DOHH2 (cell line): Measurements from ENCODE around the gene TLR7.
A peak's percentile ranks its signal among the peaks of the same experiment; 100 is the strongest.

Experiments
- H3F3A ChIP-seq: fragments of 200-600 bp; sonication (generic), shearing (Covaris generic); 2 replicates; pipeline ENCODE4 v1.6.0; 2016; ENCODE audit warnings: antibody characterized with exemption, mild to moderate bottlenecking; ENCODE audit not compliant: control insufficient read depth, insufficient read depth
- H3K27ac ChIP-seq: fragments of 200-600 bp; sonication (generic); 2 replicates; pipeline ENCODE4 v1.5.1; 2014; ENCODE audit warnings: low read depth, mild to moderate bottlenecking, low read length, moderate library complexity
- H3K27me3 ChIP-seq: fragments of 200-600 bp; sonication (generic); 2 replicates; pipeline ENCODE4 v1.6.1; 2014; ENCODE audit warnings: mild to moderate bottlenecking, low read length, mixed read lengths; ENCODE audit not compliant: control insufficient read depth
- H3K36me3 ChIP-seq: fragments of 200-600 bp; sonication (generic); 2 replicates; pipeline ENCODE4 v1.6.1; 2014; ENCODE audit warnings: mild to moderate bottlenecking, low read length, moderate library complexity, mixed read lengths; ENCODE audit not compliant: control insufficient read depth
- H3K4me1 ChIP-seq: fragments of 200-600 bp; sonication (generic); 2 replicates; pipeline ENCODE4 v1.6.1; 2014; ENCODE audit warnings: mild to moderate bottlenecking, low read length, mixed read lengths; ENCODE audit not compliant: control insufficient read depth
- H3K4me2 ChIP-seq: fragments of 200-600 bp; sonication (generic); 2 replicates; pipeline ENCODE4 v1.6.0; 2014; ENCODE audit warnings: mild to moderate bottlenecking, low read length, moderate library complexity
- H3K4me3 ChIP-seq: fragments of 200-600 bp; sonication (generic); 2 replicates; pipeline ENCODE4 v1.5.1; 2014; ENCODE audit warnings: mild to moderate bottlenecking, low read length, mixed read lengths
- H3K79me2 ChIP-seq: fragments of 200-600 bp; sonication (generic); 2 replicates; pipeline ENCODE4 v1.6.1; 2014; ENCODE audit warnings: mild to moderate bottlenecking, low read length, mixed read lengths; ENCODE audit not compliant: control insufficient read depth
- H3K9me2 ChIP-seq: fragments of 200-600 bp; sonication (generic); replicated peaks from 2 replicates; pipeline ENCODE4 v1.6.1; 2014; ENCODE audit warnings: mild to moderate bottlenecking, low read length, mixed read lengths; ENCODE audit not compliant: control insufficient read depth
- H3K9me3 ChIP-seq: fragments of 200-600 bp; sonication (generic); 2 replicates; pipeline ENCODE4 v1.6.1; 2014; ENCODE audit warnings: antibody characterized with exemption, low read length, mixed read lengths; ENCODE audit not compliant: control insufficient read depth, insufficient read depth
- H4K20me1 ChIP-seq: fragments of 200-600 bp; sonication (generic); 2 replicates; pipeline ENCODE4 v1.6.0; 2014; ENCODE audit warnings: low read depth, mild to moderate bottlenecking, antibody characterized with exemption, low read length, moderate library complexity; ENCODE audit not compliant: control insufficient read depth, insufficient read depth
- CTCF ChIP-seq: fragments of 200-600 bp; sonication (generic); IDR thresholded peaks from one replicate; pipeline ENCODE4 v1.5.1; 2014; ENCODE audit warnings: antibody characterized with exemption, mild to moderate bottlenecking, low read depth, low read length; ENCODE audit not compliant: poor library complexity, severe bottlenecking
- EZH2phosphoT487 ChIP-seq: fragments of 200-600 bp; sonication (generic); IDR thresholded peaks from 2 replicates; pipeline ENCODE4 v1.6.1; 2017; ENCODE audit warnings: borderline replicate concordance, mild to moderate bottlenecking, antibody characterized with exemption, low read length, moderate library complexity, mixed read lengths

Gene TLR7

GRCh38 chrX:12866451-12867377, at the start of gene TLR7:
TSS of gene TLR7 (plus strand) at chrX:12867072. CDS start at chrX:12867579, 507 bp downstream.
- no peak for TF ChIP-seq CTCF
- TF ChIP-seq EZH2phosphoT487: no peak
- H3K36me3 ChIP-seq: peaks cover 5% of the 10 kb centered on the region; the same call in 1 of the 2 replicates
- no peaks in the 10 kb centered on the region for H3K9me3 ChIP-seq
- H3K79me2 ChIP-seq: no peaks in the 10 kb centered on the region
- H3K4me2 ChIP-seq: peak within 1 kb of the TSS; percentile 84
- no peaks in the 10 kb centered on the region for H3K9me2 ChIP-seq
- H3F3A ChIP-seq: no peaks in the 10 kb centered on the region
- no peaks in the 10 kb centered on the region for H4K20me1 ChIP-seq
- peak within 1 kb of the TSS; percentile 72 for H3K4me3 ChIP-seq
- H3K27me3 ChIP-seq: no peaks in the 10 kb centered on the region
- H3K27ac ChIP-seq: peak within 1 kb of the TSS; percentile 59
- peaks cover 49% of the 10 kb centered on the region for H3K4me1 ChIP-seq

GRCh38 chrX:12817528-12817927, 49.3 kb upstream of the TLR7 start:
- TF ChIP-seq EZH2phosphoT487 (no peak), CTCF (no peak)
- H3K9me2 ChIP-seq: no peaks in the 10 kb centered on the region
- H3K27me3 ChIP-seq: no peaks in the 10 kb centered on the region
- H3K9me3 ChIP-seq: no peaks in the 10 kb centered on the region
- H3K27ac ChIP-seq: no peak overlapping the region
- H3F3A ChIP-seq: no peaks in the 10 kb centered on the region
- H3K4me2 ChIP-seq: no peak overlapping the region
- H3K79me2 ChIP-seq: no peaks in the 10 kb centered on the region
- no peaks in the 10 kb centered on the region for H4K20me1 ChIP-seq
- peaks cover 56% of the 10 kb centered on the region for H3K36me3 ChIP-seq
- H3K4me1 ChIP-seq: no peaks in the 10 kb centered on the region
- H3K4me3 ChIP-seq: no peak overlapping the region

DNA sequence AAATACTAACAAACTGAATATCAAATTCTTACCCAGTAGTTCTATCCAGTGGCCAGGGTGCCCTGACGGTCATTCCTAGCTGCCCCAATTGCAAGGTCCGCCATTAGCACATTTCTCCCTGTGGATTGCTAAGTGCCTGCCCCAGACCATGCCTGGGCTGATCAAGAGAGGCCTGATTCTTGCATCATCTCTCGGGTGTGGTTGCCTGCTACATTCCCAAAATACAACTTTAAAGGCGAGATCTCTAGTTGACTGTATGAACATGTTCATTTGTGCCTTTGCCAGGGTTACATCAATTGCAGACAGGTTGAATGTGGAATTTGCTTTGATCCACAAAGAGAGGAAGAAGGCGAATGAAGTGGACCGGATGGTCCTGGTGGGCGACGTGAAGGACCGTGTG, 47.6 kb upstream of the TLR7 start:
- no peaks in the 10 kb centered on the region for H3K79me2 ChIP-seq
- no peaks in the 10 kb centered on the region for H4K20me1 ChIP-seq
- TF ChIP-seq CTCF (no peak), EZH2phosphoT487 (no peak)
- peaks cover 58% of the 10 kb centered on the region for H3K36me3 ChIP-seq
- no peaks in the 10 kb centered on the region for H3K4me1 ChIP-seq
- H3K27me3 ChIP-seq: no peaks in the 10 kb centered on the region
- H3K4me2 ChIP-seq: no peak overlapping the region
- no peaks in the 10 kb centered on the region for H3K9me2 ChIP-seq
- H3K4me3 ChIP-seq: no peak overlapping the region
- no peak overlapping the region for H3K27ac ChIP-seq
- H3F3A ChIP-seq: no peaks in the 10 kb centered on the region
- no peaks in the 10 kb centered on the region for H3K9me3 ChIP-seq
